Smooth muscle cell (in vitro differentiated cells): Measurements from ENCODE around the gene NKX2-8. TPM values are rescaled to one million over a fixed set of nuclear protein-coding genes. Genes with fewer than 3 reads are reported as not detected.

Experiments
- DNase-seq: peaks from one replicate; lab custom pipeline; 2025; ENCODE audit not compliant: unreplicated experiment; lab: John Stamatoyannopoulos, UW
- H2AFZ ChIP-seq: fragments of 200-600 bp; sonication (generic); 2 replicates; pipeline ENCODE4 v1.6.0; 2016; ENCODE audit warnings: antibody characterized with exemption, low read depth, mild to moderate bottlenecking
- H3F3A ChIP-seq: fragments of 200-600 bp; sonication (generic); 2 replicates; pipeline ENCODE4 v1.6.0; 2017; ENCODE audit warnings: antibody characterized with exemption, low read depth
- H3K27ac ChIP-seq: fragments of 200-600 bp; sonication (generic); 2 replicates; pipeline ENCODE4 v1.5.1; 2016; ENCODE audit warnings: low read depth, mild to moderate bottlenecking
- H3K27me3 ChIP-seq: fragments of 200-600 bp; sonication (generic); 2 replicates; pipeline ENCODE4 v1.6.1; 2016; ENCODE audit warnings: low read depth, mild to moderate bottlenecking
- H3K36me3 ChIP-seq: fragments of 200-600 bp; sonication (generic); 2 replicates; pipeline ENCODE4 v1.5.1; 2016; ENCODE audit warnings: low read depth
- H3K4me1 ChIP-seq: fragments of 200-600 bp; sonication (generic); 2 replicates; pipeline ENCODE4 v1.5.1; 2016; ENCODE audit warnings: low read depth
- H3K4me2 ChIP-seq: fragments of 200-600 bp; sonication (generic); 2 replicates; pipeline ENCODE4 v1.6.0; 2016; ENCODE audit warnings: mild to moderate bottlenecking
- H3K4me3 ChIP-seq: fragments of 200-600 bp; sonication (generic); 2 replicates; pipeline ENCODE4 v1.5.1; 2016; ENCODE audit warnings: mild to moderate bottlenecking
- H3K79me2 ChIP-seq: fragments of 200-600 bp; sonication (generic); 2 replicates; pipeline ENCODE4 v1.6.0; 2016; ENCODE audit warnings: low read depth, mild to moderate bottlenecking
- H3K9ac ChIP-seq: fragments of 200-600 bp; sonication (generic); 2 replicates; pipeline ENCODE4 v1.6.0; 2016; ENCODE audit warnings: low read depth
- H3K9me3 ChIP-seq: fragments of 200-600 bp; sonication (generic); replicated peaks from 2 replicates; pipeline ENCODE4 v1.5.1; 2016; ENCODE audit warnings: low read depth
- H4K20me1 ChIP-seq: fragments of 200-600 bp; sonication (generic); 2 replicates; pipeline ENCODE4 v1.6.0; 2016; ENCODE audit warnings: low read depth
- WGBS: methylation state at CpG from one replicate; pipeline ENCODE4 v1.1.7; 2016; ENCODE audit warnings: low lambda C conversion rate; 5-methylcytosine and 5-hydroxymethylcytosine counted together
- polyA plus RNA-seq: library from polyadenylated mRNA; unstranded; fragments of >200 nt; fragmentation: Nextera tagmentation; extraction: Ambion mirVana; gene quantifications from 2 replicates; pipeline ENCODE4 v1.2.1, GENCODE V29; 2016
- total RNA-seq: library from RNA; depleted of rRNA; stranded (reverse); fragments of >200 nt; gene quantifications from 2 replicates; pipeline ENCODE4 v1.2.3, GENCODE V29; 2014
- TF ChIP-seq, protein P1 (sequence below): fragments of 200-600 bp; sonication (generic); IDR thresholded peaks from 2 replicates; pipeline ENCODE4 v1.5.1; 2017; ENCODE audit warnings: borderline replicate concordance, mild to moderate bottlenecking, antibody characterized with exemption; ENCODE audit not compliant: insufficient read depth, poor library complexity, severe bottlenecking

Gene NKX2-8
- total and polyA plus RNA-seq, 2 experiments from 2014 or later: not detected

DNA sequence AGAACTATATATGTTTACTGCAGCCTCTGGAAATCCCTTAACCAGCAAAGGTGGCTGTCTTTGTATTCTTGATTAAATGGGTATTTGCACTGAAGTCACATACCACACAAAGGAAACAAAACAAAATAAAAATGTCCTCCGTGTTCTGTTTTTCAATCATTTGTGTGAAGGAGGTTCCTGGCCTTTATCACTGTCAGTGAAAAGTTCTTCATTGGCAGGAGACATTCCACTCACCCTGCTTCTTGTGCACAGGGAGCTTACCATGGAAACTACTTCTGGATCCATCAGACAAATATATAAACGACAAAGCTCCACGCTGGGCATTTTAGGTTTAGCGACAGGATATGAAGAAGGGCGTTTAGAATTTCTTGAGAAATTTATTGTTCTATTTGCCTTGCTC lies 5.7 kb upstream of the NKX2-8 start:
- Histone ChIP-seq H3K27ac (no peak overlapping the region), H3K9me3 (no peaks in the 10 kb centered on the region), H3K9ac (no peak overlapping the region), H3K79me2 (no peaks in the 10 kb centered on the region), H2AFZ (no peak overlapping the region), H3K4me1 (no peaks in the 10 kb centered on the region), H4K20me1 (no peaks in the 10 kb centered on the region), H3F3A (no peaks in the 10 kb centered on the region), H3K4me3 (no peak overlapping the region), H3K27me3 (peaks cover 100% of the 10 kb centered on the region), H3K36me3 (no peaks in the 10 kb centered on the region), H3K4me2 (no peak overlapping the region)
- no peak for DNase-seq
- TF ChIP-seq, protein P1, sequence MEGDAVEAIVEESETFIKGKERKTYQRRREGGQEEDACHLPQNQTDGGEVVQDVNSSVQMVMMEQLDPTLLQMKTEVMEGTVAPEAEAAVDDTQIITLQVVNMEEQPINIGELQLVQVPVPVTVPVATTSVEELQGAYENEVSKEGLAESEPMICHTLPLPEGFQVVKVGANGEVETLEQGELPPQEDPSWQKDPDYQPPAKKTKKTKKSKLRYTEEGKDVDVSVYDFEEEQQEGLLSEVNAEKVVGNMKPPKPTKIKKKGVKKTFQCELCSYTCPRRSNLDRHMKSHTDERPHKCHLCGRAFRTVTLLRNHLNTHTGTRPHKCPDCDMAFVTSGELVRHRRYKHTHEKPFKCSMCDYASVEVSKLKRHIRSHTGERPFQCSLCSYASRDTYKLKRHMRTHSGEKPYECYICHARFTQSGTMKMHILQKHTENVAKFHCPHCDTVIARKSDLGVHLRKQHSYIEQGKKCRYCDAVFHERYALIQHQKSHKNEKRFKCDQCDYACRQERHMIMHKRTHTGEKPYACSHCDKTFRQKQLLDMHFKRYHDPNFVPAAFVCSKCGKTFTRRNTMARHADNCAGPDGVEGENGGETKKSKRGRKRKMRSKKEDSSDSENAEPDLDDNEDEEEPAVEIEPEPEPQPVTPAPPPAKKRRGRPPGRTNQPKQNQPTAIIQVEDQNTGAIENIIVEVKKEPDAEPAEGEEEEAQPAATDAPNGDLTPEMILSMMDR: no peak
- 60% methylated on average over 5 of the region's 5 CpGs for WGBS

DNA sequence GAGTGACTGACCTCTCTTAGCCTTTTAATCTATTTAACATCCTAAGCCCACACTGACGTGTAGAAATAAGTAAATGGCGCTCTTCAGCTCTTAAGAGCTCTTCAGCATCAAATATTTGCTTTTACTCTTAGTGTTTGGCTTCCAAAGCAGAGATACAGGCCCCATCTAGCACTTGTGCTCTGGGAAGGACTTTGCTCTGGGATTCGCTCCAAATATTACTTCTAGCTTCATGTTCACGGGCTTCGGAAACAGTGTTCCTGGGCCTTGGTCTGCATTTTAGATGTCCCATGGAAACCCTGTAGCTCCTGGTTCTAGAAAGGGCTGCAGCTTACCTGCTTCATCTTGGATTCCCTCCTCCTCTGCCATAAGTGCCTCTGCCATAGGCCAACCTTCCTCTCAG lies 2.7 kb upstream of the NKX2-8 start:
- WGBS: 78% methylated on average over 5 of the region's 5 CpGs
- H3K36me3 ChIP-seq: no peaks in the 10 kb centered on the region
- no peaks in the 10 kb centered on the region for H3K9me3 ChIP-seq
- H3K79me2 ChIP-seq: no peaks in the 10 kb centered on the region
- TF ChIP-seq, protein P1: no peak
- H3K27me3 ChIP-seq: peaks cover 100% of the 10 kb centered on the region
- peaks cover 14% of the 10 kb centered on the region for H3K4me1 ChIP-seq
- no peak overlapping the region for H3K4me2 ChIP-seq
- no peaks in the 10 kb centered on the region for H3F3A ChIP-seq
- no peak overlapping the region for H3K9ac ChIP-seq
- H3K4me3 ChIP-seq: no peak overlapping the region
- no peak overlapping the region for H3K27ac ChIP-seq
- DNase-seq: no peak
- H2AFZ ChIP-seq: no peak overlapping the region
- H4K20me1 ChIP-seq: no peaks in the 10 kb centered on the region

DNA sequence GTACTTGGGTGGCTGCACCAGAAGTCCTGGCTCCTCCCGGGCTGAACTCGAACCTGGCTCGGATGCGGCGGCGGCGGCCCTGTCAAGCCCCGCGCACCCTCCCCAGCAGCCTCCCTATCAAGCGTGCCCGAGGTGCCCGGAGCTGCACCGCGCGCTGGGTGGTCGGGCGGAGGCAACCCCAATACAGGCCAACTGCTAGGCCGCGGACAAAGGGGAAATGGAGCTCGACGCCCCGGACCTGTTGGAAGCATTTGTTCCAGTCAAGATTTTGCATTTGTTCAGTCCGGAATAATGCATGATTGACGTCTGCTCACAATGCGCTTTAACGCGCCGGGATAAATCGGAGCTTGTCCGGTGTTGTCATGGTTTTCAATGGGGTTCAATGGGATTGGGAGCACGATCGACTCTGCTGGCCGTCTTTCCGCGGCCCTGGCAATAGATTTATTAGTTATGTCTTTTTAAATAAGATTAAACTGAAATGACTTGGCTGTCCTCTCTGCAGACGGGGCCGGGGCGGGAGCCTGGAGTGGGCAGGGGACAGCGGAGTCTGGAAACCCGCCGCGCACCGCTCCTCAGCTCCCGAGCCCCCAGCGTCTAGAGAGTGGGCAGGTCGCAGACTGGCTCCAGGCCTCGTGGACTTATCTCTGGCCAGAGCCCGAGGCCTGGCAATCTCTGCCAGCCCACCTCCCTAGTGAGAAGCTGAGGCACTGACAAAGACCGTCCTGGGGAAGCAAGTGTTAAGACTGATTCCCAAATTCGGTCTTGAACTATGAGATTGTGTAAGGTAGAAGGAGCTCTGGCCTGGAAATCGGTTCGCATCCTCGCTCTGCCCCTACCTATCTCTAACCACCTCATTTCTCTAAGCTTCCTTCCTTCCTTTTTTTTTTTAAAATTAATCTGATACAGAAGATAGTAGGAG lies 1.7 kb upstream of the NKX2-8 start:
- WGBS: 57% methylated on average over 53 of the region's 53 CpGs
- Histone ChIP-seq H3K27me3 (peaks cover 100% of the 10 kb centered on the region), H3K27ac (no peak overlapping the region), H4K20me1 (no peaks in the 10 kb centered on the region), H3K79me2 (no peaks in the 10 kb centered on the region), H3K36me3 (no peaks in the 10 kb centered on the region), H3K9me3 (no peaks in the 10 kb centered on the region), H2AFZ (no peak overlapping the region), H3K4me3 (no peak overlapping the region), H3F3A (no peaks in the 10 kb centered on the region), H3K4me2 (no peak overlapping the region), H3K4me1 (peaks cover 14% of the 10 kb centered on the region), H3K9ac (no peak overlapping the region)
- no peak for DNase-seq
- TF ChIP-seq, protein P1: no peak
